GM18502 (cell line): Measurements from ENCODE around the gene NT5C.

ENCODE experiments used
- ATAC-seq: cut with Tn5 transposase; IDR thresholded peaks from one replicate; pipeline ENCODE4 v1.9.1; 2021; ENCODE audit warnings: mild to moderate bottlenecking; ENCODE audit not compliant: unreplicated experiment, poor library complexity

NT5C gene

GRCh38 chr17:75097865-75098264 is 33.7 kb downstream of the NT5C start:
- no peak for ATAC-seq

GRCh38 chr17:75096082-75096625 is 35.4 kb downstream of the NT5C start:
- no peak for ATAC-seq

GRCh38 chr17:75094871-75095399 is 36.6 kb downstream of the NT5C start:
- no peak for ATAC-seq

- no peak for ATAC-seq
These were observed 37.9 kb downstream of the NT5C start for GRCh38 chr17:75093548-75094158.

- ATAC-seq, result no peak
These were observed 39.7 kb downstream of the NT5C start for GRCh38 chr17:75091855-75092327.

- ATAC-seq, result no peak
These were observed 40.4 kb downstream of the NT5C start for GRCh38 chr17:75090871-75091854.

- no peak for ATAC-seq
These were observed 42.8 kb downstream of the NT5C start for GRCh38 chr17:75088465-75089417.

GRCh38 chr17:75087558-75088453 is 43.7 kb downstream of the NT5C start, which contains the start of gene SLC16A5:
Gene SLC16A5, plus strand, starts transcription at chr17:75087954. Its CDS starts 5,683 bp downstream, at chr17:75093637.
- ATAC-seq, result peak; percentile 53

GRCh38 chr17:75087182-75087557 is 44.4 kb downstream of the NT5C start:
- no peak for ATAC-seq

GRCh38 chr17:75086496-75087181 is 44.9 kb downstream of the NT5C start:
- ATAC-seq, result no peak

- ATAC-seq, result no peak
These were observed 47.4 kb downstream of the NT5C start for GRCh38 chr17:75084039-75084660.

GRCh38 chr17:75082683-75083082 is 48.9 kb downstream of the NT5C start:
- ATAC-seq, result no peak

- no peak for ATAC-seq
These were observed 49.7 kb downstream of the NT5C start for GRCh38 chr17:75081611-75082540.
